PFSK-1 (cell line): ENCODE results near the gene KIF17.

Experiments
- POLR2AphosphoS5 ChIP-seq: IDR thresholded peaks from 2 replicates; pipeline ENCODE4 v1.6.1; 2012; ENCODE audit warnings: low read depth, mild to moderate bottlenecking, control low read depth, low read length, moderate library complexity
- REST ChIP-seq, 2 experiments: IDR thresholded peaks; 2 replicates each; pipeline versions ENCODE4 v1.6.1 to v1.8.0; 2011 to 2012; ENCODE audit warnings: low read depth in 2 of 2, low read length in 2 of 2, control low read depth in 1 of 2, inconsistent platforms in 1 of 2, mild to moderate bottlenecking in 1 of 2, moderate library complexity in 1 of 2; ENCODE audit not compliant: insufficient read depth in 1 of 2
- TAF1 ChIP-seq: IDR thresholded peaks from 2 replicates; pipeline ENCODE4 v1.6.1; 2012; ENCODE audit warnings: low read length, control low read depth, borderline replicate concordance; ENCODE audit not compliant: insufficient read depth

- TF ChIP-seq TAF1 (no peak), POLR2AphosphoS5 (no peak), REST (IDR thresholded peaks at IDR 0.05; ENCODE audit: insufficient read depth in 1 of 2, low read depth in 2 of 2, low read length in 2 of 2) (no peak)
Observed at GRCh38 chr1:20648946-20649345, 68.9 kb downstream of the KIF17 start.
